SK-N-MC (cell line): ENCODE data around the gene C20orf202.

Experiments
- EZH2 ChIP-seq: fragments of 200-600 bp; sonication (generic); IDR thresholded peaks from one replicate; pipeline ENCODE4 v1.6.1; 2017; ENCODE audit warnings: antibody characterized with exemption
- FOXP2 ChIP-seq: optimal IDR thresholded peaks from 2 replicates; pipeline ENCODE3; 2011; ENCODE audit warnings: mild to moderate bottlenecking, moderate library complexity; ENCODE audit not compliant: insufficient read depth; ENCODE audit errors: extremely low read length, control extremely low read depth
- POLR2AphosphoS5 ChIP-seq: IDR thresholded peaks from 2 replicates; pipeline ENCODE4 v1.6.1; 2012; ENCODE audit warnings: mild to moderate bottlenecking, low read depth, low read length, borderline replicate concordance

- TF ChIP-seq EZH2 (no peak), POLR2AphosphoS5 (no peak), FOXP2 (no peak)
These were observed 26.3 kb downstream of the C20orf202 start for GRCh38 chr20:1229541-1229940.
